OCI-M1 (cell line): Measurements from ENCODE around the gene PRKG1.
A peak's percentile ranks its signal among the peaks of the same experiment; 100 is the strongest.
"Not testable (repeated sequence)": the region's sequence is repeated elsewhere in the genome, so short reads cannot be mapped to it uniquely, and the experiment has no call there.

ENCODE experiments used
- DNase-seq: peaks from one replicate; lab custom pipeline; 2025; lab: John Stamatoyannopoulos, UW

The PRKG1 gene

GRCh38 chr10:51321980-51322379, 247.7 kb downstream of the PRKG1 start:
- no peak for DNase-seq

DNA sequence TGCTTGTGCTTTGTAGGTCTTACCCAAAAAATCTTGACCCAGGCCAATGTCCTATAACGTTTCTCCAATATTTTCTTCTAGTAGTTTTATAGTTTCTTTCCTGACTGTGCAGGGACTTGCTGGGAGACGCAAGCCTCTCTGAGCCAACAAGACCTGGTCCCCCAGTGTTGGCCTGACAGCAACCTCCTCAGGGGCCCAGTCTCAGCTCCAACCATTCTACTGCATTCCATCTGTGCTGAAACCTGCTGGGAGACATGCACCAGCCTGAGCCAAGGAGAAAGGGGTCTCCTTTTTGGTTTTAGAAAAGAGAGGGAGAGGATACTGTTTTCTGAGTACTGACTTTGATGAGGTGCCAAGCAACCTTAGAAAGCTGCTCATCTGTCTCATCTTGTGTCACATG, 251.4 kb downstream of the PRKG1 start:
- DNase-seq, result no peak

- DNase-seq, result no peak
These were observed 251.9 kb downstream of the PRKG1 start for GRCh38 chr10:51326174-51326573.

DNA sequence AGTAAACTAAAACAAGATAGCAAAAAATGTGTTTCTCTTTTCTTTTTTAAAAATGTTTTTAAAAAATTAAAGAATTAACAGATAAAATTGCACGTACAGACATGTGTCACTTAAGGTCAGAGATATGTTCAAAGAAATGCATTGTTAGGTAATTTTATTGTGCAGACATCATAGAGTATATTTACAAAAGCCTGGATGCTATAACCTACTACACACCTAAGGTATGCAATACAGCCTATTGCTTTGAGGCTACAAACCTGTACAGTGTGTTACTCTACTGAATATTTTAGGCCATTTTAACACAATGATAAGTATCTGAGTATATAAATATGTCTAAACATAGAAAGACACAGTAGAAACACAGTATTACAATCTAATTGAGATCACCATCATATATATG, 253.1 kb downstream of the PRKG1 start:
- no peak for DNase-seq

- DNase-seq, result no peak
These were observed 266.1 kb downstream of the PRKG1 start for GRCh38 chr10:51340366-51340765.

DNA sequence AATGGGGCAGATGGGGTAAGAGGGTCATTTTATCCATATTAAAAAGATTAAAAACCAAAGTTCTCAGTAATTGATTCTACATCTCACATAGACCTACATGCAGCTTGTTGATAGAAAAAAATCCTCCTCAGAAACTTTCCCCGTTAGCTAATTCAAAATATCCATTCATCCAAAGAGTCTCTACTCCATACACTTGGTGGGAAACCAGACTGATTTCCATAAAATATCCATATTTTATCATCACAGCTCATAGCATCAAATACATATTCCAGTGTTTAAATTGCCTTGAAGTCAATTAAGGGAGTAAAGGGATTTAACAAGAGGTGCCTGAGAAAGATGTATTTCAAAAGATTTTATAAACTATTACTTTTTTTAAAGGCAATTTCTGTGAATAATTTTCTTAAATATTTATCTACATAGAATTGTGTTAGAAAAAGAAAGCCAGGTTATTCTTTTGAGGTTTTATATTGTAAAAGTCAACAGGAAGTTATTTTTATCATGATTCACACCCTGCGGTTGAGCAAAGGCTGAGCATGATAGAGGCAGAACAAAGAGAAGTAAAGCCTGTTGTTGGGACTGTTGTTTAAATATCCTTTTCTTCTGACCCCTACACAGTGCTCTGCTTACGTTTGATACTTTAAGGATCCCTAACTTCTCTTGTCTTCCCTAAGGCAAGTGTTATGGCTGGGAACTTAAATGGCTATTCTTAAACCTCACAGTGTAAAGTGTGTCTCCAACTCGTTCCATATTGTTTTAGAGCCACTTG, 266.7 kb downstream of the PRKG1 start:
- DNase-seq, result peak; percentile 83

- not testable (repeated sequence) for DNase-seq
These were observed 267.5 kb downstream of the PRKG1 start for GRCh38 chr10:51341745-51342144.

GRCh38 chr10:51342381-51342780, 268.1 kb downstream of the PRKG1 start:
- peak; percentile 46 for DNase-seq

DNA sequence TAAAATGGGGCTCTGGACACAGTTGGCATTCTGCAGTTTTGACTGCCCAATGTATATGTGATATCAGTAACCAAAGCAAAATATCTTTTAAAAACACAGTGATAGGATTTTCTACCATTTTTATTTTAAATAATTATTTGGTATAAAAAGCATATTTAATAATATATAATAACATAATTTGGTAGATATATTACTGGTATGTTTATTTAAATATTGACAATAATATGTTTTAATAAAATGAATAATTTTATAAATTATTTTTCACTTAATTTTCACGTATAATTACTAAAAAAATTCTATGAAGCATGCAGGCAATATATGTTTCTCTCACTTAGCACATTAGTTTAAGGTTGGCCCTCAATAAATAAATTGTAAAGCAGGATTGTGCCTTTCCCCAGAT, 269.1 kb downstream of the PRKG1 start:
- DNase-seq, result no peak

- no peak for DNase-seq
These were observed 270.1 kb downstream of the PRKG1 start for GRCh38 chr10:51344371-51344770.

DNA sequence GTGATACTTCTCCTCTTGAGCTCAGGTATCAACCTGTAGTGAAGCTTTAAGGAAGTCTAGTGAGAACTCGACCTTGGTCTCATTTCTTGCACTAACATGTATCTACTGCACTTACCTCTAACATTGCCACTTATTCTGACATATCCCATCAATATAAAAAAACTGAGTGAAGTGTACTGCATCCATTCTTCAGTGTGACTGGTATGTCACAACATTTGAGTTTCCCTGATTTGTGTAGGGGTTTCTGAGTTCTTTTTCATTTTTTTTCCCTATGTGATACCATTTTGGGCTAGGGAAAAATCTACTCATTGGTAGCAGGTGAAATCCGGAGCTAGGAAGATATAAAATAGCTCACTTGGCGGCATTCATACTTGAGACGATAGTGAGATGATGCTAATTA, 274.3 kb downstream of the PRKG1 start:
- no peak for DNase-seq

GRCh38 chr10:51357170-51357569, 282.9 kb downstream of the PRKG1 start:
- DNase-seq, result no peak

GRCh38 chr10:51358227-51358626, 283.9 kb downstream of the PRKG1 start:
- no peak for DNase-seq

DNA sequence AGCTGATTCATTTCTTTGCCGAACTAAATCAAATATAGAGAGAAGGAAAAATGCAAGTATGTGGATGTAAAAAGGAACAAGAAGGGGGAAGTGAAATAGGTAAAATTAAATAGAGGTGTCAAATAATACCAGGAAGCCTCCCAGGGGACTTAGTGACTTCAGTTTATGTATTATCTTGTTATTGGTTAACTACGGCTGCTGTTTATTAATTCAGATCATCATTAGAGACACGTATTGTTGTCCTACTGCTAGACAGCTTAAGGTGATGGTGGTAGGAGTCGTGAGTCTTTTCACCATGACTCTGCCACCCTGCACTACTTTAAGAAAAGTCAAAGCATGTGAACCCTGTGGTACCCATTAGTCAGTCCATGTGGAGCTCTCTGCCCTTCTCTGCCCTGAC, 289.1 kb downstream of the PRKG1 start:
- no peak for DNase-seq

DNA sequence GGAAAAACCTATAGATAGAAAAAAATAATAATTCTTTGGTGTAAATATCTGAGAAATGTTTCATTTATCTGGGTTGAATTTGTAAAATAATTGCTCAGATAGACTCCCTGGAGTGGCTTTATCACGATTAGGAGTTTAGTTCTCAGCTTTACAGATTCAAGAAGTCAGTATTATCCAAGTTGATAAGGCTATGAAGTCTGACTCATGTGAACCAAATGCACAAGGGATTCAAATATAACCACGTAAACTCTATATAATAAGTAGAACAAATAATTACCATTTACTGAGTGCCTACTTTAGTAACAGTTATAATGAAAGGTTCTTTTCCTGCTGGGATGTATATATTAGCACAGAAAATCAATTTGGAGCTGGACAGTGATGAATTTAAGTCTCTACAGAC, 290.4 kb downstream of the PRKG1 start:
- DNase-seq, result no peak

GRCh38 chr10:51366044-51366443, 291.8 kb downstream of the PRKG1 start:
- DNase-seq, result no peak

GRCh38 chr10:51367127-51367526, 292.8 kb downstream of the PRKG1 start:
- DNase-seq, result no peak

DNA sequence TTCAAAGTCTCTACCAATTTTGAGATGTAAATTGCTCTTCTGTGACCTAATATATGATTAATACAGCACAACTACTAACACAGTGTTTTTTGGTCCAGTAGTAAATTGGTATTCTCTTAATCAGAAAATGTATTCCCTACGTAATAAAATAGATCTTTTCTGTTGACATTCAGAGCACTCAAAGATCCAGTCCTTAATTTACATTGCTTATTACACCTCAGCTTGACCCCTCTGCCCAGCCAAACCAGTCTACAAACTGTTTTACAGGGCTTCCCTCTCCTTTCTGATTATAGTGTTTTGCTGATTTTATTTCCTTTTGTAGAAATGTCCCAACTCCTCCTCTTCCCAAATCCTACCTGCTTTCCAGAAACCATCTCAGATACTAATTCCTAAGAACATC, 293.4 kb downstream of the PRKG1 start:
- no peak for DNase-seq

DNA sequence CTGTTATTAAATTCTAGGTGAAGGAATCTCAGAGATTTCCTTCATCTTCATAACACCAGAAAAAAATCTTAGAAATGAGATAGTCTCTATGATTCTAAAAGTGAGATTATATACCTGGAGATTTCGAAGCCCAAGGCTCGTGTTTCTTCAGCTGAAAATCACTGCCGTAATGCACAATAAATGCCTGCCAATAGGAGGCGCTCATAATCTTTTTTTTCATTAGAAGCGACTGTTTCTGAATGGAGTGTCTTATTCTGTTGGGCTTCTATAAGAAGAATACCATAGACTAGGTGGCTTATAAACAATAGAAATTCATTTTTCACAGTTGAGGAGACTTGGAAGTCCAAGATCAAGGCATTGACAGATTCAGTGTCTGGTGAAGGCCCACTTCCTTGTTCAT, 294.7 kb downstream of the PRKG1 start:
- DNase-seq, result peak; percentile 10

GRCh38 chr10:51369903-51370302, 295.6 kb downstream of the PRKG1 start:
- no peak for DNase-seq

GRCh38 chr10:51371743-51372142, 297.5 kb downstream of the PRKG1 start:
- no peak for DNase-seq

- DNase-seq, result no peak
These were observed 301.5 kb downstream of the PRKG1 start for GRCh38 chr10:51375790-51376189.

DNA sequence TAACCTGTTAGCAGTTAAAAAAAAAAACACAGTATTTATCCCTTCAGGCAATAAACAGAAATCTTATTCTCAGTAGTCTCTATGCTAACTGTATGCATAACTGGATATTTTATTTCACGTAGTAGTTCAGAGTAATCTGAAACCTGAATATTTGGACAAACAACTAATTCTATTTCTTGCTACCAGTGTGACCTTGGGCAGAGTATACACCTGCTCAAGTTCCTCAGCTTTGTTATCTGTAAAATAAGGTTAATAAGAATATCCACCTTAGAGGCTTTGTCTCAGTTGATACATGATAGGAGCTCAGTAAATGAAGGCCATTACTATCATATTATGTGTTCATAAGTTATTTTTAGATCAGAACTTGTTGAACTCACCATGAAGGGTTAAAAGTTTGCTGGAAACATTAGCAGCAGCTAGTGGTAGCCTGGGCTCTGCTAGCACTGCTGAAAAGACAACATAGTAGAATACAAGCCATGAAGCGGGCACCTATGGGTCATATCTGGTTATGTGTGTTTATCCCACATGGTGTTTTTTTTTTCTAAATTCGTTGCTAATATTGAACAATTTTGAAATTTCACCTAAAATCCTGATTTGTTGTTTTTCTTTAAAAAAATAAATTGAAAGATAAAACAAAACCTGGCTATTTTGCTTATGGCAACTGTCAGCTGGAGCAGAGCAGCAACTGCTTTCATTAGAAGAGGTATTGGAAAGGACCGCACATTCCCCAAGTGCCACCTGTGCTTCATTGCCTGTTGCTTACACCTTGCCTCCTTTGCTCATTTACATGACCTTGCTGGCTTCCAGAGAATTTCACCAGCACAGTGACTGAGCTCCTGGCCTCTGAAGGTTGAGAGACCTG, 303.0 kb downstream of the PRKG1 start:
- no peak for DNase-seq
